Panc1 (cell line): ENCODE data around the gene DQX1. TPM values are rescaled to one million over a fixed set of nuclear protein-coding genes. Genes with fewer than 3 reads are reported as not detected.

Experiments used
- ATAC-seq: fragments of 200-7000 bp; cut with Tn5 transposase; 2 replicates; pipeline ENCODE4 v1.9.1; 2020; ENCODE audit warnings: mild to moderate bottlenecking, moderate library complexity
- BruUV-seq: library from RNA; stranded (reverse); fragments of 400-500 nt; replicated peaks from 2 replicates; lab custom pipeline; 2021; lab: Mats Ljungman, UMichigan
- CTCF ChIA-PET: fragments of 300-600 bp; sonication (Branson Sonifier 250); formaldehyde crosslinking; loops from one replicate; lab custom pipeline; 2022; ENCODE audit warnings: antibody characterized with exemption; lab: Charles Lee
- POLR2A ChIA-PET: fragments of 300-600 bp; sonication (Branson Sonifier 250); formaldehyde crosslinking; loops from one replicate; lab custom pipeline; 2022; ENCODE audit warnings: antibody characterized with exemption; lab: Charles Lee
- DNase-seq: peaks from one replicate; pipeline ENCODE4 v3.0.0-alpha.2; 2010; ENCODE audit warnings: low read depth, low spot score
- H3K27ac ChIP-seq: 2 replicates; pipeline ENCODE4 v1.5.1; 2011; ENCODE audit warnings: mild to moderate bottlenecking, low read length, inconsistent platforms
- H3K27me3 ChIP-seq: fragments of 200-500 bp; sonication (Bioruptor generic); 2 replicates; pipeline ENCODE4 v1.6.0; 2014; ENCODE audit warnings: low read length, inconsistent platforms; ENCODE audit not compliant: control insufficient read depth, insufficient read depth
- H3K36me3 ChIP-seq: fragments of 200-500 bp; sonication (Bioruptor generic); 2 replicates; pipeline ENCODE4 v1.5.1; 2014; ENCODE audit warnings: inconsistent platforms, mild to moderate bottlenecking, low read length, moderate library complexity; ENCODE audit not compliant: control insufficient read depth, insufficient read depth
- H3K4me1 ChIP-seq: 2 replicates; pipeline ENCODE4 v1.5.1; 2011; ENCODE audit warnings: inconsistent platforms, mild to moderate bottlenecking, low read length, moderate library complexity; ENCODE audit not compliant: control insufficient read depth, insufficient read depth
- H3K4me3 ChIP-seq, 2 experiments: 2 replicates each; pipeline ENCODE4 v1.5.1; 2011 to 2012; ENCODE audit warnings: low read depth in 2 of 2, low read length in 2 of 2, mild to moderate bottlenecking in 2 of 2, inconsistent platforms in 1 of 2, moderate library complexity in 1 of 2
- H3K9me3 ChIP-seq: fragments of 200-500 bp; sonication (Bioruptor generic); 2 replicates; pipeline ENCODE4 v1.5.1; 2014; ENCODE audit warnings: low read depth, mild to moderate bottlenecking, inconsistent platforms, low read length, moderate library complexity; ENCODE audit not compliant: control insufficient read depth, insufficient read depth
- CTCF ChIP-seq: fragments of 450-650 bp; IDR thresholded peaks from 2 replicates; pipeline ENCODE4 v1.5.1; 2017; ENCODE audit warnings: mild to moderate bottlenecking
- POLR2AphosphoS5 ChIP-seq: IDR thresholded peaks from 2 replicates; pipeline ENCODE4 v1.6.1; 2012; ENCODE audit warnings: mild to moderate bottlenecking, low read depth, low read length, moderate library complexity
- SIN3A ChIP-seq: IDR thresholded peaks from 2 replicates; pipeline ENCODE4 v1.6.1; 2012; ENCODE audit warnings: low read depth, mild to moderate bottlenecking, low read length, moderate library complexity, borderline replicate concordance; ENCODE audit not compliant: insufficient read depth
- TCF7L2 ChIP-seq: IDR thresholded peaks from 2 replicates; pipeline ENCODE4 v1.6.1; 2011; ENCODE audit warnings: mild to moderate bottlenecking, low read depth, low read length, inconsistent platforms
- in situ Hi-C: cut with HindIII; loops from 2 replicates; pipeline ENCODE4 v1.10.0; 2016; ENCODE audit warnings: low sequenced_read_pairs, low pct_unique_long_range_greater_than_20kb
- intact Hi-C: fragments of 100-400 bp; cut with micrococcal nuclease; formaldehyde crosslinking; loops from one replicate; pipeline ENCODE4 v1.10.0; 2022; ENCODE audit not compliant: unreplicated experiment
- total RNA-seq: library from RNA; stranded (reverse); gene quantifications from one replicate; pipeline ENCODE4 v1.2.1, GENCODE V29; 2021; ENCODE audit not compliant: unreplicated experiment
- TF ChIP-seq, protein P1 (sequence below), 2 experiments: IDR thresholded peaks; 2 replicates each; pipeline ENCODE4 v1.6.1; 2011 to 2012; ENCODE audit warnings: low read depth in 2 of 2, control low read depth in 1 of 2, low read length in 1 of 2, mild to moderate bottlenecking in 1 of 2, moderate library complexity in 1 of 2; ENCODE audit not compliant: insufficient read depth in 1 of 2

The DQX1 gene
- total RNA-seq, 1 experiment from 2014 or later: 0.41 TPM

DNA sequence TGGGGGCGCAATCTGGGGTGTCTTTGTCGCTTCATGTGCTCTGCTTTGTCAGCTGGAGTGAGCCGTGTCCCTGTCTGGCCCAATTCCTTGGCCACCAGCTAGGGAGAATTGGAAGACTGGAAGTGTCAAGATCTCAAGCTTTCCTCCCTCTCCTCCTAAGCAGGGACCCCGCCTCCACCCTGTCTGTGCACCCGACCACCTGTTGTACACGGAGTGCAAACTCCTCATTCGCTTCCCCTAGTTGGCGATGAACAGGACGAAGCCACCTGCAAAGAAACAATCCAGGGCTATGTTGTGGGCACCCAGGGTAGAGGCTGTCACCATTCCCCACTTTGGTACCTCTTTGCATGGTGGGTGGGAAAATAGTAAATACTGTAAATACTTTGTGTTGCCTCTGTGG is 1.7 kb upstream of the DQX1 start:
- TSS peak; percentile 92 for BruUV-seq
- Histone ChIP-seq H3K9me3 (no peaks in the 10 kb centered on the region), H3K27ac (no peak overlapping the region), H3K4me3 (no peak overlapping the region), H3K36me3 (peaks cover 3% of the 10 kb centered on the region), H3K4me1 (peaks cover 6% of the 10 kb centered on the region), H3K27me3 (no peaks in the 10 kb centered on the region)
- ATAC-seq (no peak), DNase-seq (no peak)
- CTCF ChIA-PET: no interaction called here
- TF ChIP-seq SIN3A (no peak), CTCF (no peak), TCF7L2 (no peak), POLR2AphosphoS5 (no peak)
- POLR2A ChIA-PET: no interaction called here
- intact Hi-C loops: no loop called here
- in situ Hi-C loops: no loop called here

DNA sequence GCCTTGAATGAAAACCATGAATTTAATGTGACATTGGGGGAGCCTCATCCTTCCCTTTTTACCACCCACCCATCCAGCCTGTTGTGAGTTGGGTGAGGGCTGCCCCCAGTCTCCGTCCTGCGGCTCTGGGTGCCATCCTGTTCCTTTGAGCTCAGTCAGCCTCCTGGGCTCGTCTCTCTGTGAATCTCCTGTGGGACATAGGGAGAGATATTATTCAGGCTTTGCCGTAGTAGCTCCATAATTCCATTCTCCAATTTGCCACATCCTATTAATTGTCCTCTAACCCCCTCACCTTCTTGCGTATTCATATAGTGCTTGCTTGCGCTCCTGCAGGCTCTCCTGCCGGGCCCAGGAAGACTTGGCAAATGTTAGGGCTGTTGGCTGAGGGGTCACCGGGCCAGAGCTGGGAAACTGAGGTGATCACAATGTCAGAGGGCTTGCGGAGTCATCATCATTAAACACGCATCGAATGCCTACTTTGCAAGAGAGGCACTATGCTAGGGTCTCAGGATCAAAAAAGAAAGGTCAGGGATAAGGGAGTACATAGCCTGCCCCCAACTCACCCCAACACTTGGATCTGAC is 709 bp upstream of the DQX1 start:
- TF ChIP-seq, protein P1, sequence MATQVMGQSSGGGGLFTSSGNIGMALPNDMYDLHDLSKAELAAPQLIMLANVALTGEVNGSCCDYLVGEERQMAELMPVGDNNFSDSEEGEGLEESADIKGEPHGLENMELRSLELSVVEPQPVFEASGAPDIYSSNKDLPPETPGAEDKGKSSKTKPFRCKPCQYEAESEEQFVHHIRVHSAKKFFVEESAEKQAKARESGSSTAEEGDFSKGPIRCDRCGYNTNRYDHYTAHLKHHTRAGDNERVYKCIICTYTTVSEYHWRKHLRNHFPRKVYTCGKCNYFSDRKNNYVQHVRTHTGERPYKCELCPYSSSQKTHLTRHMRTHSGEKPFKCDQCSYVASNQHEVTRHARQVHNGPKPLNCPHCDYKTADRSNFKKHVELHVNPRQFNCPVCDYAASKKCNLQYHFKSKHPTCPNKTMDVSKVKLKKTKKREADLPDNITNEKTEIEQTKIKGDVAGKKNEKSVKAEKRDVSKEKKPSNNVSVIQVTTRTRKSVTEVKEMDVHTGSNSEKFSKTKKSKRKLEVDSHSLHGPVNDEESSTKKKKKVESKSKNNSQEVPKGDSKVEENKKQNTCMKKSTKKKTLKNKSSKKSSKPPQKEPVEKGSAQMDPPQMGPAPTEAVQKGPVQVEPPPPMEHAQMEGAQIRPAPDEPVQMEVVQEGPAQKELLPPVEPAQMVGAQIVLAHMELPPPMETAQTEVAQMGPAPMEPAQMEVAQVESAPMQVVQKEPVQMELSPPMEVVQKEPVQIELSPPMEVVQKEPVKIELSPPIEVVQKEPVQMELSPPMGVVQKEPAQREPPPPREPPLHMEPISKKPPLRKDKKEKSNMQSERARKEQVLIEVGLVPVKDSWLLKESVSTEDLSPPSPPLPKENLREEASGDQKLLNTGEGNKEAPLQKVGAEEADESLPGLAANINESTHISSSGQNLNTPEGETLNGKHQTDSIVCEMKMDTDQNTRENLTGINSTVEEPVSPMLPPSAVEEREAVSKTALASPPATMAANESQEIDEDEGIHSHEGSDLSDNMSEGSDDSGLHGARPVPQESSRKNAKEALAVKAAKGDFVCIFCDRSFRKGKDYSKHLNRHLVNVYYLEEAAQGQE (IDR thresholded peaks at IDR 0.05; ENCODE audit: insufficient read depth in 1 of 2, low read depth in 2 of 2, low read length in 1 of 2): no peak
- TF ChIP-seq POLR2AphosphoS5 (no peak), TCF7L2 (no peak), SIN3A (no peak), CTCF (no peak)
- H3K36me3 ChIP-seq: peaks cover 3% of the 10 kb centered on the region
- in situ Hi-C loops (no loop called here), intact Hi-C loops (no loop called here)
- ATAC-seq: no peak
- BruUV-seq: no TSS peak
- H3K4me1 ChIP-seq: peaks cover 6% of the 10 kb centered on the region
- no peak for DNase-seq
- ChIA-PET POLR2A (no interaction called here), CTCF (no interaction called here)
- H3K4me3 ChIP-seq: no peak overlapping the region
- H3K27me3 ChIP-seq: no peaks in the 10 kb centered on the region
- H3K27ac ChIP-seq: no peak overlapping the region
- H3K9me3 ChIP-seq: no peaks in the 10 kb centered on the region
